HG03342 (cell line): Measurements from ENCODE around the gene INPP5F.

Source experiments
- ATAC-seq: cut with Tn5 transposase; IDR thresholded peaks from one replicate; pipeline ENCODE4 v1.9.1; 2021; ENCODE audit warnings: mild to moderate bottlenecking, moderate library complexity; ENCODE audit not compliant: unreplicated experiment

INPP5F gene

GRCh38 chr10:119807960-119808697 is 82.3 kb downstream of the INPP5F start:
- ATAC-seq: no peak

- ATAC-seq: no peak
Measured at GRCh38 chr10:119811122-119811521, 85.3 kb downstream of the INPP5F start.

GRCh38 chr10:119812684-119813083 is 86.8 kb downstream of the INPP5F start:
- no peak for ATAC-seq

GRCh38 chr10:119815671-119816070 is 89.8 kb downstream of the INPP5F start:
- ATAC-seq: no peak

- ATAC-seq: no peak
Measured at GRCh38 chr10:119817991-119818888, 92.4 kb downstream of the INPP5F start.

GRCh38 chr10:119818889-119819270 is 93.0 kb downstream of the INPP5F start:
- ATAC-seq: no peak

GRCh38 chr10:119821182-119821581 is 95.3 kb downstream of the INPP5F start:
- no peak for ATAC-seq

GRCh38 chr10:119824299-119824698 is 98.4 kb downstream of the INPP5F start:
- no peak for ATAC-seq

- no peak for ATAC-seq
Measured at GRCh38 chr10:119826771-119827170, 100.9 kb downstream of the INPP5F start.

GRCh38 chr10:119827430-119827829 is 101.6 kb downstream of the INPP5F start:
- no peak for ATAC-seq

GRCh38 chr10:119829429-119829828 is 103.6 kb downstream of the INPP5F start:
- no peak for ATAC-seq

- ATAC-seq: no peak
Measured at GRCh38 chr10:119830851-119831250, 105.0 kb downstream of the INPP5F start.

GRCh38 chr10:119831656-119832055 is 105.8 kb downstream of the INPP5F start:
- ATAC-seq: no peak

- no peak for ATAC-seq
Measured at GRCh38 chr10:119832951-119833350, 107.1 kb downstream of the INPP5F start.

- ATAC-seq: no peak
Measured at GRCh38 chr10:119834188-119834587, 108.3 kb downstream of the INPP5F start.

- no peak for ATAC-seq
Measured at GRCh38 chr10:119845656-119846055, 119.8 kb downstream of the INPP5F start.

- ATAC-seq: no peak
Measured at GRCh38 chr10:119849031-119849789, 123.4 kb downstream of the INPP5F start.

GRCh38 chr10:119849944-119850343 is 124.1 kb downstream of the INPP5F start:
- no peak for ATAC-seq

GRCh38 chr10:119852277-119852676 is 126.4 kb downstream of the INPP5F start:
- no peak for ATAC-seq

- no peak for ATAC-seq
Measured at GRCh38 chr10:119852822-119853221, 127.0 kb downstream of the INPP5F start.

- ATAC-seq: no peak
Measured at GRCh38 chr10:119853574-119853973, 127.7 kb downstream of the INPP5F start.
